Ascending aorta (tissue), 2 donors: ENCODE results near the gene GSDME. TPM values are rescaled to one million over a fixed set of nuclear protein-coding genes. Genes with fewer than 3 reads are reported as not detected.

Experiments
- DNase-seq, 2 donors: peaks; one replicate each; pipeline ENCODE4 v3.0.0-alpha.2; 2019; ENCODE audit warnings: low spot score in 2 of 2
- H3K27ac ChIP-seq, 2 donors: fragments of 200-600 bp; sonication (generic); one replicate each; pipeline ENCODE4 v1.5.1; 2016 to 2017; ENCODE audit warnings: mild to moderate bottlenecking in 1 of 2
- H3K27me3 ChIP-seq: fragments of 200-600 bp; sonication (generic); one replicate; pipeline ENCODE4 v1.5.1; 2017
- H3K36me3 ChIP-seq, 2 donors: fragments of 200-600 bp; sonication (generic); one replicate each; pipeline ENCODE4 v1.5.1; 2016
- H3K4me1 ChIP-seq, 2 donors: fragments of 200-600 bp; sonication (generic); one replicate each; pipeline ENCODE4 v1.5.1; 2016 to 2017; ENCODE audit warnings: mild to moderate bottlenecking in 1 of 2
- H3K4me3 ChIP-seq, 2 donors: fragments of 200-600 bp; sonication (generic); one replicate each; pipeline ENCODE4 v1.5.1; 2016 to 2017; ENCODE audit warnings: mild to moderate bottlenecking in 1 of 2
- H3K9me3 ChIP-seq, 2 donors: fragments of 200-600 bp; sonication (generic); one replicate each; pipeline ENCODE4 v1.5.1; 2016
- intact Hi-C: fragments of 100-400 bp; cut with DNase I; formaldehyde crosslinking; loops from one replicate; pipeline ENCODE4 v1.15.1; 2023
- total RNA-seq: library from RNA; depleted of rRNA; stranded (reverse); fragments of >200 nt; gene quantifications from one replicate; pipeline ENCODE4 v1.1.0, GENCODE V29; 2016
- TF ChIP-seq, protein P1 (sequence below), 3 experiments: fragments of 200-600 bp in 2 of 3; fragments of 450-650 bp in 1 of 3; sonication (generic) in 2 of 3; IDR thresholded peaks; one replicate each; pipeline ENCODE4 v1.5.1; 2016 to 2019; ENCODE audit warnings: antibody characterized with exemption in 3 of 3, mild to moderate bottlenecking in 1 of 3, moderate library complexity in 1 of 3

Gene GSDME
- total RNA-seq, 1 donor from 2014 or later = 14.9 TPM

DNA sequence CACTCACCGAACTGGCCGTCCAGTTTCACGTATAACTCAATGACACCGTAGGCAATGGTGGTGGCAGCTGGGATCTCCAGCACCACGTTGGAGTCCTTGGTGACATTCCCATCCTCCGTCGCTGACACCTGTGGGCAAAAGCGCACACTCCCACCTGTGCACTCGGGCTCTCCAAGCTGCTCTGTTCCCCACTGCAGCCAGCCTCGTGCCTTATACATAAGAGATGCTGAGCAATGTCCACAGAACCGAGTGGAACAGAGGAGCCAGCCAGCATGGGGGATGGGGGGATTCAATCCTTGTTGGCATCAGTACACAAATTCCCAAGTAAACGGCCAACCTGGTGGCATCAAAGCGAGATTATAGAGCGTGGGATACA is 40.0 kb downstream of the GSDME start:
- Histone ChIP-seq H3K4me3 (no peak overlapping the region), H3K27me3 (no peaks in the 10 kb centered on the region), H3K27ac (no peak overlapping the region), H3K4me1 (no peaks in the 10 kb centered on the region), H3K9me3 (no peaks in the 10 kb centered on the region), H3K36me3 (peaks cover 0 to 25% of the 10 kb centered on the region in 2 donors)
- no peak for DNase-seq
- TF ChIP-seq, protein P1, sequence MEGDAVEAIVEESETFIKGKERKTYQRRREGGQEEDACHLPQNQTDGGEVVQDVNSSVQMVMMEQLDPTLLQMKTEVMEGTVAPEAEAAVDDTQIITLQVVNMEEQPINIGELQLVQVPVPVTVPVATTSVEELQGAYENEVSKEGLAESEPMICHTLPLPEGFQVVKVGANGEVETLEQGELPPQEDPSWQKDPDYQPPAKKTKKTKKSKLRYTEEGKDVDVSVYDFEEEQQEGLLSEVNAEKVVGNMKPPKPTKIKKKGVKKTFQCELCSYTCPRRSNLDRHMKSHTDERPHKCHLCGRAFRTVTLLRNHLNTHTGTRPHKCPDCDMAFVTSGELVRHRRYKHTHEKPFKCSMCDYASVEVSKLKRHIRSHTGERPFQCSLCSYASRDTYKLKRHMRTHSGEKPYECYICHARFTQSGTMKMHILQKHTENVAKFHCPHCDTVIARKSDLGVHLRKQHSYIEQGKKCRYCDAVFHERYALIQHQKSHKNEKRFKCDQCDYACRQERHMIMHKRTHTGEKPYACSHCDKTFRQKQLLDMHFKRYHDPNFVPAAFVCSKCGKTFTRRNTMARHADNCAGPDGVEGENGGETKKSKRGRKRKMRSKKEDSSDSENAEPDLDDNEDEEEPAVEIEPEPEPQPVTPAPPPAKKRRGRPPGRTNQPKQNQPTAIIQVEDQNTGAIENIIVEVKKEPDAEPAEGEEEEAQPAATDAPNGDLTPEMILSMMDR (IDR thresholded peaks at IDR 0.05) = no peak
- intact Hi-C loops = no loop called here

DNA sequence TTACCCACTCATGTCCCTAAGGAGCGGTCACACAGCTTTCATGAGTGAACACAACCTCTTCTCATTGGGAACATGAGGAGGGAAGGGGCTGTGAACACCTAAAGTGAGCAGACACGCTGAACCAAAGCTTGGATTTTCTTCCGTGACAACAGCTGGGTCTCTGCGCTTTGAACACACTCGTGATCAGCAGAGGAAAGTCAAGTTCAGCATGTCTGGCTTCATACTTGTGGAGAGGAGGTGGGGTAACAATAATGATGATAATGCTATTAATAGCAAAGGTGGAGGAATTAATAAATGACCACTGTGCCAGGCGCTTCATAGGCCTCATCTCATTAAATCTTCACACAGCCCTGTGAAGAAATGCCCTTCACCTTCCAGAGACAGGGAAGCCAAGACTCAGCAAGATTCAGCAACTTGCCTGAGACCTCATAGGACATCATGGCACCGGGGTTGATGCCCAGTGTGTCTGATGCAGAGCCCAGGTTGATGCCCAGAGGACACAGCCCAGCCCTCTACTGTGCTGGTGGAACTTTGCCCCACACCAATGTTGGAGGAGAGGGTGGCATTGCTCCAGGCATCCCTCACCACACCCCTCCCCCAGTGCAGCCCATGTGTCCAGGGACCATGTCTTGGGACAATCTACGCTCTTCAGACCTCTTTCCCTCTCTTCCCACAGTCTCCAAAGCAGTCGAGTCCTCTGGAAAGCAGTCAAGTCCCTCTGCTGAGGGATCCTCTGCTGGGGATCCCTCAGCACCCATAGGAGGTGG is 40.6 kb downstream of the GSDME start:
- intact Hi-C loops = no loop called here
- Histone ChIP-seq H3K4me3 (no peak overlapping the region), H3K36me3 (peaks cover 0 to 25% of the 10 kb centered on the region in 2 donors), H3K4me1 (no peaks in the 10 kb centered on the region), H3K9me3 (no peaks in the 10 kb centered on the region), H3K27ac (no peak overlapping the region), H3K27me3 (no peaks in the 10 kb centered on the region)
- DNase-seq = no peak
- TF ChIP-seq, protein P1 (IDR thresholded peaks at IDR 0.05) = no peak

- no peaks in the 10 kb centered on the region for H3K27me3 ChIP-seq
- H3K36me3 ChIP-seq = peaks cover 0 to 25% of the 10 kb centered on the region in 2 donors
- H3K4me3 ChIP-seq = no peak overlapping the region
- intact Hi-C loops = no loop called here
- no peak overlapping the region for H3K27ac ChIP-seq
- TF ChIP-seq, protein P1 (IDR thresholded peaks at IDR 0.05) = peak in 1 of 3 experiments; percentile 14
- no peaks in the 10 kb centered on the region for H3K4me1 ChIP-seq
- H3K9me3 ChIP-seq = no peaks in the 10 kb centered on the region
- no peak for DNase-seq
Measured at GRCh38 chr7:24715661-24716479, 41.4 kb downstream of the GSDME start.

- Histone ChIP-seq H3K27me3 (no peaks in the 10 kb centered on the region), H3K4me1 (no peaks in the 10 kb centered on the region), H3K36me3 (peaks cover 0 to 28% of the 10 kb centered on the region in 2 donors), H3K9me3 (no peaks in the 10 kb centered on the region), H3K4me3 (no peak overlapping the region), H3K27ac (no peak overlapping the region)
- intact Hi-C loops = no loop called here
- DNase-seq = no peak
- TF ChIP-seq, protein P1 (IDR thresholded peaks at IDR 0.05) = no peak
Measured at GRCh38 chr7:24715171-24715570, 42.1 kb downstream of the GSDME start.

- H3K36me3 ChIP-seq = peaks cover 0 to 32% of the 10 kb centered on the region in 2 donors
- DNase-seq = no peak
- H3K9me3 ChIP-seq = no peaks in the 10 kb centered on the region
- intact Hi-C loops = no loop called here
- no peak overlapping the region for H3K27ac ChIP-seq
- H3K4me1 ChIP-seq = no peaks in the 10 kb centered on the region
- TF ChIP-seq, protein P1 (IDR thresholded peaks at IDR 0.05) = no peak
- no peak overlapping the region for H3K4me3 ChIP-seq
- H3K27me3 ChIP-seq = no peaks in the 10 kb centered on the region
Measured at GRCh38 chr7:24714676-24715010, 42.6 kb downstream of the GSDME start.
